H54 (cell line): ENCODE measurements around the gene OSTM1.

Source experiments
- DNase-seq: peaks from one replicate; pipeline ENCODE4 v3.0.0; 2011; ENCODE audit warnings: low spot score, mixed read lengths; ENCODE audit not compliant: insufficient read length
- FAIRE-seq: peaks from 3 replicates; lab custom pipeline; 2011; peaks lifted over from hg19 to GRCh38; lab: Jason Lieb, UNC
- POLR2A ChIP-seq: IDR thresholded peaks from 2 replicates; pipeline ENCODE4 v1.6.1; 2011; ENCODE audit warnings: low read depth, mild to moderate bottlenecking, low read length

The OSTM1 gene

GRCh38 chr6:108074359-108075144, at the start of gene OSTM1:
TSS of gene OSTM1 (minus strand) at chr6:108074741. CDS start at chr6:108074651, 90 bp downstream.
- peak; percentile 76; the same call in 1 of the 2 replicates for TF ChIP-seq POLR2A
- DNase-seq = peak; percentile 86

GRCh38 chr6:108123946-108124345, 49.4 kb upstream of the OSTM1 start:
- no peak for TF ChIP-seq POLR2A
- DNase-seq (no peak), FAIRE-seq (no peak)

More at GRCh38 chr6:108074359-108075144, at the start of gene OSTM1:
- FAIRE-seq = no peak

- TF ChIP-seq POLR2A = no peak
- FAIRE-seq (no peak), DNase-seq (no peak)
Measured at GRCh38 chr6:108123481-108123929, 49.0 kb upstream of the OSTM1 start.

DNA sequence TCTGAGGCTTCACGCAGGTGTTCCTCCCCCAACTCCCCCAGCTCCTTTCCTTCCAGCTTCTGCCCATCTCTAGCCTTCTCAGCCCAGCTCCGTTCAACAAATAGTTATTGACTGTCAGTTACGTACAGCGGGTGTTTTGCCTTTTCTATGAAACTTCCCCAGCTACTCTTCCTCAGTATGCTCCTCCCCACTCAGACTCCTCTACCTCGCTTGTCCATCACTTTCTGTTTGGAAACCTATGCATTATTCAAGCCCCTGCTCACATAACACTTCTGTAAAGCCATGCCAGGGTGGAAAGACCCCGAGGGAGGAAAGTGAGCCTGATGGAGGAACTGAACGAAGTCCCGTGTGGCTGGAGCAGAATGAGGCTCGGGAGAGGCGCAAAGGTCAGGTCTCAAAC, 47.1 kb upstream of the OSTM1 start:
- DNase-seq = no peak
- no peak for FAIRE-seq
- no peak for TF ChIP-seq POLR2A

DNA sequence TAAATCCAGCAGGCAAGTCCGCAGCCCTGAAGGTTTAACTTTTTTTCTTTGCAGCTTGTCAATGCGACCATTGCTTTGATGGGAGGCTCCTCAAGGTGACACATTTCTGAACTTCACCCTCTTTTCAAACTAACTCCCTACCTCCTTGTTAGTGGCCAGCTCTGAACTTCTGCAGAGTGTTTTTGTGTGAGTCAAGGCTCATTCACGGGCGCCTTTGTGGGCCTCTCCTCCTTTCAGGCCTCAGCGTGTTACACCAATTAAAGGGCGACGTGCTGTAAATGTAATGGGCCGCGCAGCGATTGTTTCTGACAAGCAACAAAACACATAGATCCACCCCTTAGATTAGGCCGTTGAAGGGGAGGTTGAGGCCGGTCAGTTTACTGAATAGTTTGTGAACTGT, 45.8 kb upstream of the OSTM1 start:
- FAIRE-seq = no peak
- no peak for TF ChIP-seq POLR2A

GRCh38 chr6:108119769-108120141, 45.2 kb upstream of the OSTM1 start:
- FAIRE-seq (no peak), DNase-seq (no peak)
- no peak for TF ChIP-seq POLR2A

More for the DNA sequence above, 45.8 kb upstream of the OSTM1 start:
- no peak for DNase-seq

GRCh38 chr6:108118810-108119768, 44.5 kb upstream of the OSTM1 start:
- no peak for FAIRE-seq
- DNase-seq = no peak
- no peak for TF ChIP-seq POLR2A

DNA sequence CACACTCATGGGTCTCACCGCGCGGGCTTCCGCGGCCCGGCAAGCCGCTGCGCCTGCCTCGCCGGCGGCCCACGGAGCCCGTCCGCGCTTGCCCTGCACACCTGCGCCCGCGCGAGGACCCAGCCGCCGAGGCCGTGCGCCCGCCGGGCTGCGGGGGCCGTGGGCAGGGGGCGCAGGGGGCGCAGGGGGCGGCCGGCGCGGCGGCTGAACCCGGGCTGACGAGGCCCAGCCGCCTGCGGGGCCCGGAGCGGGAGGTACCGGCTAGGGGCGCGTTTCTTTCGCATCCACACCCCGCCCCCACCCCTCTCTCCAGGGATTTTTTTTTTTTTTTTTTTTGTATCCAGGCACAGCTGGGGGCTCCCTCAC, 43.8 kb upstream of the OSTM1 start:
- TF ChIP-seq POLR2A = no peak

GRCh38 chr6:108117427-108118358, 43.2 kb upstream of the OSTM1 start:
- DNase-seq (no peak), FAIRE-seq (no peak)
- TF ChIP-seq POLR2A = no peak

More for the DNA sequence above, 43.8 kb upstream of the OSTM1 start:
- DNase-seq (no peak), FAIRE-seq (no peak)

DNA sequence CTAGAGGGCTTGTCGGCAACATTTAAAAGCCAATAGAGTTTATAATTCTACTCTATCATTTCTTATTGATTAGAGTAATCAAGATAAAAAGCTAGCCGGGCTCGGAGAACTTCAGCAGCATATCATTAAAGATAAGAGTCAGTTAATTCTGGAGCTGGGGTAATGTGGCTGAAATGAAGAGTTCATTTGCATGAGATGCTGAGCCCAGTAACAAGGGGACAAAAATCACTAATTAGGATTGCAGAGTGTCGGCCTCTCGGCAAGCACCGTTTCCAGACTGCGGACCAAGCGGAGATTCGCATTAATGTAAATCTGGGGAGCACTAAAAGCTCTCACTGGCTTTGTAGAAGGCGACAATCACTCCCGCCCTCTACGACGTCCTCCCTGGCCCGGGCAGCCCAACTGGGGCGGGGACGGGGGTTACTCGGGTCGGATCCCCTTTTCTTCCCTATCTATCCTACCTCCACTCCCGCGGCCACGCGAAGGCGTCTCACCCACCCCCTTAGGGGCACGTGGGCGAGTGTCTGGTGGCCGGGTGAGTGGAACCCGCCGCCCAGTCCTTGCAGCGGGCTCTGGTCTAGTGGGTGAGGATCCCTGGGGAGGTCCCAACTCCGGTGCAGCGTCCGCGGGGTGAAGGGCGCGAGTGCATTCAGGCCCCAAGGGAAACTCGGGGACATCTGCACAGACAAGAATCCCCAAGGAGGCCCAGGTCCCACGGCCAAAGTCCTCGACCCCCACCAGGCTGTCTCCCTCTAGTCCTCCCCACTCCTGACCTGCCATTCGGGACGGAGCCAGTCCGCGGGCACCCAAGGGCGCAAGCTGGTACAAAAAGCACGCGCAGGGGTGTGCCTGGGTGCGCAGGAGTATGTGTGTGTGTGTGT, 42.2 kb upstream of the OSTM1 start:
- DNase-seq = no peak
- TF ChIP-seq POLR2A = no peak
- no peak for FAIRE-seq

DNA sequence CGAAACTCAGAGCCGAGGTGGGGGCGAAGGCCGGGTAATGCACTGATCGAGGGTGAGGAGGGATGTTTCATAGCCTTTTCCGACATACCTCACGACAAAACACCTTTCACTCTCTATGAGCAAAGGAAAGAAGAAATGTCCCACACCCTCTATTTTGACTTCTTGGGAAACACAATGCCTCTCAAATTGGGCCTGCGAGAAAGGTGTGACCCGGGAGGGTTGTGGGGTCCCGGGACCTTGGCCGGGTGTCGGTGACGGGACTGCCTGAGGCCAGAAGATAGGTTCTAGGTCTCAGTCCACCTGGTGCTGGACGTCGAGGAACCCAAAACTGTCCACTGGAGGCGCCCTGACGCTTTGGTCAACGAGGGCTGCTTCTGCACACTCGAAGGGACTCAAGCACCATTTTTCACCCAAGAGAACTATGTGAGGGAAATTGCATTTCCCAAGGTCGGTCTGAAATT, 41.1 kb upstream of the OSTM1 start:
- no peak for FAIRE-seq
- no peak for TF ChIP-seq POLR2A
- no peak for DNase-seq

GRCh38 chr6:108114841-108115597, 40.5 kb upstream of the OSTM1 start:
- no peak for TF ChIP-seq POLR2A
- FAIRE-seq (no peak), DNase-seq (no peak)
